Measurements from ENCODE around the gene CHN2.

GRCh38 chr7:29469281-29469680 lies 274.7 kb downstream of the CHN2 start:
- TF ChIP-seq CTCF (IDR thresholded peaks at IDR 0.05) (no peak), TCF7L2 (IDR thresholded peaks at IDR 0.05; ENCODE audit: low read depth, low read length) (no peak)

All from Panc1 (cell line).